ENCODE measurements around the gene VSTM2B. TPM values are rescaled to one million over a fixed set of nuclear protein-coding genes. Genes with fewer than 3 reads are reported as not detected.

The VSTM2B gene
- total RNA-seq, 2 donors from 2014 or later = not detected

GRCh38 chr19:29488316-29488715, 37.5 kb upstream of the VSTM2B start:
- Mint-ChIP-seq H3K9me3 (peaks cover 7% of the 10 kb centered on the region), H3K36me3 (ENCODE audit: low read depth) (no peaks in the 10 kb centered on the region), H3K27me3 (peaks cover 46% of the 10 kb centered on the region), H3K4me1 (no peaks in the 10 kb centered on the region), H3K27ac (no peak overlapping the region), H3K4me3 (no peak overlapping the region)
- ATAC-seq (replicated peaks) = no peak

GRCh38 chr19:29489172-29489951, 36.4 kb upstream of the VSTM2B start:
- Mint-ChIP-seq H3K4me1 (no peaks in the 10 kb centered on the region), H3K27me3 (peaks cover 45% of the 10 kb centered on the region), H3K36me3 (ENCODE audit: low read depth) (no peaks in the 10 kb centered on the region), H3K9me3 (peaks cover 7% of the 10 kb centered on the region), H3K4me3 (no peak overlapping the region), H3K27ac (no peak overlapping the region)
- no peak for ATAC-seq (replicated peaks)

- Mint-ChIP-seq H3K4me3 (no peak overlapping the region), H3K36me3 (ENCODE audit: low read depth) (no peaks in the 10 kb centered on the region), H3K27ac (no peak overlapping the region), H3K4me1 (no peaks in the 10 kb centered on the region), H3K9me3 (peaks cover 7% of the 10 kb centered on the region), H3K27me3 (peaks cover 35% of the 10 kb centered on the region)
- ATAC-seq (replicated peaks) = no peak
Observed at GRCh38 chr19:29491491-29491890, 34.3 kb upstream of the VSTM2B start.

GRCh38 chr19:29491995-29492577, 33.7 kb upstream of the VSTM2B start:
- Mint-ChIP-seq H3K36me3 (ENCODE audit: low read depth) (no peaks in the 10 kb centered on the region), H3K4me3 (no peak overlapping the region), H3K27me3 (peaks cover 32% of the 10 kb centered on the region), H3K27ac (no peak overlapping the region), H3K4me1 (no peaks in the 10 kb centered on the region), H3K9me3 (peaks cover 7% of the 10 kb centered on the region)
- ATAC-seq (replicated peaks) = no peak

GRCh38 chr19:29492769-29493168, 33.0 kb upstream of the VSTM2B start:
- Mint-ChIP-seq H3K27me3 (peaks cover 28% of the 10 kb centered on the region), H3K4me1 (no peaks in the 10 kb centered on the region), H3K27ac (no peak overlapping the region), H3K4me3 (no peak overlapping the region), H3K36me3 (ENCODE audit: low read depth) (no peaks in the 10 kb centered on the region), H3K9me3 (peaks cover 7% of the 10 kb centered on the region)
- no peak for ATAC-seq (replicated peaks)

GRCh38 chr19:29495091-29495490, 30.7 kb upstream of the VSTM2B start:
- no peaks in the 10 kb centered on the region for H3K4me1 Mint-ChIP-seq
- H3K4me3 Mint-ChIP-seq = no peak overlapping the region
- no peaks in the 10 kb centered on the region for H3K36me3 Mint-ChIP-seq (ENCODE audit: low read depth)
- peaks cover 22% of the 10 kb centered on the region for H3K27me3 Mint-ChIP-seq
- no peak overlapping the region for H3K27ac Mint-ChIP-seq
- ATAC-seq (replicated peaks) = no peak
- peaks cover 7% of the 10 kb centered on the region for H3K9me3 Mint-ChIP-seq

- H3K27ac Mint-ChIP-seq = no peak overlapping the region
- no peak for ATAC-seq (replicated peaks)
- no peak overlapping the region for H3K4me3 Mint-ChIP-seq
- H3K36me3 Mint-ChIP-seq (ENCODE audit: low read depth) = no peaks in the 10 kb centered on the region
- no peaks in the 10 kb centered on the region for H3K4me1 Mint-ChIP-seq
- H3K27me3 Mint-ChIP-seq = peaks cover 17% of the 10 kb centered on the region
- H3K9me3 Mint-ChIP-seq = peaks cover 7% of the 10 kb centered on the region
Observed at GRCh38 chr19:29495901-29496441, 29.8 kb upstream of the VSTM2B start.

- H3K4me3 Mint-ChIP-seq = no peak overlapping the region
- H3K36me3 Mint-ChIP-seq (ENCODE audit: low read depth) = no peaks in the 10 kb centered on the region
- no peak overlapping the region for H3K27ac Mint-ChIP-seq
- no peaks in the 10 kb centered on the region for H3K4me1 Mint-ChIP-seq
- H3K9me3 Mint-ChIP-seq = peaks cover 5% of the 10 kb centered on the region
- peaks cover 9% of the 10 kb centered on the region for H3K27me3 Mint-ChIP-seq
- no peak for ATAC-seq (replicated peaks)
Observed at GRCh38 chr19:29497241-29497640, 28.6 kb upstream of the VSTM2B start.

GRCh38 chr19:29497686-29498436, 27.9 kb upstream of the VSTM2B start:
- Mint-ChIP-seq H3K27ac (no peak overlapping the region), H3K4me1 (no peaks in the 10 kb centered on the region), H3K4me3 (no peak overlapping the region), H3K27me3 (peaks cover 5% of the 10 kb centered on the region), H3K9me3 (no peaks in the 10 kb centered on the region), H3K36me3 (ENCODE audit: low read depth) (no peaks in the 10 kb centered on the region)
- ATAC-seq (replicated peaks) = no peak

GRCh38 chr19:29499261-29499920, 26.4 kb upstream of the VSTM2B start:
- no peak overlapping the region for H3K27ac Mint-ChIP-seq
- peaks cover 5% of the 10 kb centered on the region for H3K27me3 Mint-ChIP-seq
- no peaks in the 10 kb centered on the region for H3K4me1 Mint-ChIP-seq
- H3K4me3 Mint-ChIP-seq = no peak overlapping the region
- no peak for ATAC-seq (replicated peaks)
- no peaks in the 10 kb centered on the region for H3K9me3 Mint-ChIP-seq
- H3K36me3 Mint-ChIP-seq (ENCODE audit: low read depth) = no peaks in the 10 kb centered on the region

GRCh38 chr19:29499921-29500590, 25.7 kb upstream of the VSTM2B start:
- Mint-ChIP-seq H3K4me3 (no peak overlapping the region), H3K4me1 (no peaks in the 10 kb centered on the region), H3K27ac (no peak overlapping the region), H3K36me3 (ENCODE audit: low read depth) (no peaks in the 10 kb centered on the region), H3K9me3 (no peaks in the 10 kb centered on the region), H3K27me3 (peaks cover 5% of the 10 kb centered on the region)
- ATAC-seq (replicated peaks) = no peak

- no peak for ATAC-seq (replicated peaks)
- Mint-ChIP-seq H3K4me1 (no peaks in the 10 kb centered on the region), H3K27ac (no peak overlapping the region), H3K4me3 (no peak overlapping the region), H3K9me3 (no peaks in the 10 kb centered on the region), H3K27me3 (peaks cover 5% of the 10 kb centered on the region), H3K36me3 (ENCODE audit: low read depth) (no peaks in the 10 kb centered on the region)
Observed at GRCh38 chr19:29501816-29502580, 23.8 kb upstream of the VSTM2B start.

GRCh38 chr19:29502581-29502850, 23.3 kb upstream of the VSTM2B start:
- Mint-ChIP-seq H3K27me3 (peaks cover 5% of the 10 kb centered on the region), H3K4me3 (no peak overlapping the region), H3K36me3 (ENCODE audit: low read depth) (no peaks in the 10 kb centered on the region), H3K27ac (no peak overlapping the region), H3K9me3 (no peaks in the 10 kb centered on the region), H3K4me1 (no peaks in the 10 kb centered on the region)
- ATAC-seq (replicated peaks) = no peak
